H1 (cell line): ENCODE data around the gene CMIP. TPM values are rescaled to one million over a fixed set of nuclear protein-coding genes. Genes with fewer than 3 reads are reported as not detected.

Experiments used
- CTCF ChIA-PET: fragments of 300-600 bp; sonication (Branson Sonifier 250); formaldehyde crosslinking; loops from one replicate; lab custom pipeline; 2021; ENCODE audit not compliant: partially characterized antibody; lab: Charles Lee
- POLR2A ChIA-PET: fragments of 300-600 bp; sonication (Branson Sonifier 250); formaldehyde crosslinking; loops from one replicate; lab custom pipeline; 2021; ENCODE audit warnings: inconsistent platforms; ENCODE audit not compliant: partially characterized antibody; lab: Charles Lee
- DNase-seq, 2 experiments: peaks; one replicate each; pipeline versions ENCODE4 v3.0.0 to v3.0.0-alpha.2; 2010 to 2022; ENCODE audit warnings: low spot score in 2 of 2, low read depth in 1 of 2, mixed read lengths in 1 of 2
- FAIRE-seq: peaks from 2 replicates; lab custom pipeline; 2011; peaks lifted over from hg19 to GRCh38; lab: Jason Lieb, UNC
- H2AFZ ChIP-seq: 2 replicates; pipeline ENCODE4 v1.8.1; 2012; ENCODE audit warnings: low read length, inconsistent platforms
- H2AK5ac ChIP-seq: 2 replicates; pipeline ENCODE4 v1.6.1; 2013; ENCODE audit warnings: low read depth, low read length
- H2BK120ac ChIP-seq: replicated peaks from 2 replicates; pipeline ENCODE3; 2013; ENCODE audit warnings: low read depth, low read length, inconsistent platforms
- H2BK12ac ChIP-seq: 2 replicates; pipeline ENCODE4 v1.6.1; 2013; ENCODE audit warnings: low read depth, low read length
- H2BK15ac ChIP-seq: 2 replicates; pipeline ENCODE4 v1.6.1; 2013; ENCODE audit warnings: low read length
- H2BK20ac ChIP-seq: 2 replicates; pipeline ENCODE4 v1.6.1; 2013; ENCODE audit warnings: low read length
- H2BK5ac ChIP-seq: 2 replicates; pipeline ENCODE4 v1.6.1; 2013; ENCODE audit warnings: low read depth, low read length
- H3K14ac ChIP-seq: 2 replicates; pipeline ENCODE4 v1.6.1; 2013; ENCODE audit warnings: inconsistent platforms; ENCODE audit not compliant: insufficient read length
- H3K18ac ChIP-seq: 2 replicates; pipeline ENCODE4 v1.6.1; 2013; ENCODE audit warnings: low read length; ENCODE audit errors: extremely low read depth
- H3K23ac ChIP-seq: 2 replicates; pipeline ENCODE4 v1.6.1; 2013; ENCODE audit warnings: inconsistent platforms; ENCODE audit not compliant: insufficient read length
- H3K23me2 ChIP-seq: 2 replicates; pipeline ENCODE4 v1.6.1; 2013; ENCODE audit warnings: low read depth, low read length
- H3K27ac ChIP-seq: 2 replicates; pipeline ENCODE4 v1.6.1; 2011; ENCODE audit warnings: low read depth, low read length, inconsistent platforms
- H3K27me3 ChIP-seq, 4 experiments: replicated peaks in 1 of 4; 1 replicate in 1 of 4; 2 replicates in 3 of 4; pipeline versions ENCODE4 v1.6.1 to v1.8.1; 2011 to 2013; ENCODE audit warnings: low read length in 3 of 4, mild to moderate bottlenecking in 3 of 4, inconsistent platforms in 2 of 4, mixed read lengths in 2 of 4, moderate library complexity in 1 of 4; ENCODE audit not compliant: control insufficient read depth in 3 of 4, insufficient read depth in 3 of 4; ENCODE audit errors: extremely low read depth in 1 of 4
- H3K36me3 ChIP-seq, 4 experiments: 2 replicates each; pipeline versions ENCODE4 v1.6.1 to v1.8.1; 2011 to 2013; ENCODE audit warnings: mild to moderate bottlenecking in 4 of 4, low read length in 3 of 4, moderate library complexity in 2 of 4, control low read depth in 1 of 4, inconsistent platforms in 1 of 4; ENCODE audit not compliant: insufficient read depth in 4 of 4, control insufficient read depth in 2 of 4
- H3K4ac ChIP-seq: replicated peaks from 2 replicates; pipeline ENCODE3; 2013; ENCODE audit warnings: low read length, low read depth, mixed read lengths, inconsistent platforms; ENCODE audit not compliant: insufficient read length
- H3K4me1 ChIP-seq, 4 experiments: replicated peaks in 1 of 4; 1 replicate in 1 of 4; 2 replicates in 3 of 4; pipeline versions ENCODE4 v1.6.1 to v1.8.1; 2011 to 2013; ENCODE audit warnings: low read length in 3 of 4, inconsistent platforms in 2 of 4, mixed read lengths in 1 of 4; ENCODE audit not compliant: insufficient read depth in 4 of 4, control insufficient read depth in 3 of 4
- H3K4me2 ChIP-seq, 2 experiments: 2 replicates each; pipeline versions ENCODE4 v1.6.1 to v1.8.1; 2011 to 2013; ENCODE audit warnings: low read depth in 2 of 2, low read length in 2 of 2, control low read depth in 1 of 2, inconsistent platforms in 1 of 2, mild to moderate bottlenecking in 1 of 2; ENCODE audit not compliant: insufficient read depth in 1 of 2
- H3K4me3 ChIP-seq, 4 experiments: fragments of 200-600, 300-600 bp in 1 of 4; sonication (generic), shearing (Covaris generic), sonication (Bioruptor Twin) in 1 of 4; 2 replicates each; pipeline versions ENCODE4 v1.5.1 to v1.8.1; 2011 to 2016; ENCODE audit warnings: low read length in 4 of 4, low read depth in 3 of 4, control low read depth in 2 of 4, inconsistent platforms in 2 of 4, mild to moderate bottlenecking in 2 of 4, mixed read lengths in 1 of 4, moderate library complexity in 1 of 4; ENCODE audit not compliant: insufficient read depth in 2 of 4; ENCODE audit errors: extremely low read depth in 1 of 4
- H3K56ac ChIP-seq: replicated peaks from 2 replicates; pipeline ENCODE3; 2013; ENCODE audit warnings: low read depth, mild to moderate bottlenecking, mixed read lengths, low read length, inconsistent platforms; ENCODE audit not compliant: insufficient read length
- H3K79me1 ChIP-seq: 2 replicates; pipeline ENCODE4 v1.6.1; 2013; ENCODE audit warnings: low read depth, low read length, control low read depth
- H3K79me2 ChIP-seq, 2 experiments: 2 replicates each; pipeline versions ENCODE4 v1.6.1 to v1.8.1; 2012 to 2013; ENCODE audit warnings: low read length in 2 of 2, mild to moderate bottlenecking in 2 of 2, inconsistent platforms in 1 of 2; ENCODE audit not compliant: insufficient read depth in 2 of 2, control insufficient read depth in 1 of 2
- H3K9ac ChIP-seq, 4 experiments: replicated peaks in 1 of 4; 1 replicate in 1 of 4; 2 replicates in 3 of 4; pipeline versions ENCODE4 v1.6.1 to v1.8.1; 2011 to 2013; ENCODE audit warnings: low read depth in 3 of 4, low read length in 3 of 4, control low read depth in 2 of 4, mild to moderate bottlenecking in 2 of 4, moderate library complexity in 2 of 4, inconsistent platforms in 1 of 4; ENCODE audit errors: extremely low read depth in 1 of 4
- H3K9me3 ChIP-seq, 2 experiments: 2 replicates each; pipeline versions ENCODE4 v1.6.1 to v1.8.1; 2012 to 2013; ENCODE audit warnings: mild to moderate bottlenecking in 2 of 2, moderate library complexity in 2 of 2, control low read depth in 1 of 2, inconsistent platforms in 1 of 2, low read depth in 1 of 2, low read length in 1 of 2, mixed read lengths in 1 of 2; ENCODE audit not compliant: insufficient read depth in 2 of 2
- H4K20me1 ChIP-seq, 2 experiments: replicated peaks in 1 of 2; 2 replicates each; pipeline versions ENCODE3 to v1.8.1; 2011 to 2013; ENCODE audit warnings: inconsistent platforms in 2 of 2, low read length in 2 of 2, mild to moderate bottlenecking in 1 of 2; ENCODE audit not compliant: insufficient read depth in 2 of 2, control insufficient read depth in 1 of 2
- H4K5ac ChIP-seq: 2 replicates; pipeline ENCODE4 v1.6.1; 2013; ENCODE audit warnings: low read length, low read depth, mixed read lengths, inconsistent platforms; ENCODE audit not compliant: insufficient read length
- H4K8ac ChIP-seq: 2 replicates; pipeline ENCODE4 v1.8.0; 2013; ENCODE audit warnings: mild to moderate bottlenecking, moderate library complexity, low read length, inconsistent platforms; ENCODE audit not compliant: insufficient read depth; ENCODE audit errors: extremely low read depth
- H4K91ac ChIP-seq: replicated peaks from 2 replicates; pipeline ENCODE3; 2013; ENCODE audit warnings: low read length, mixed read lengths, inconsistent platforms; ENCODE audit not compliant: insufficient read length
- ATF2 ChIP-seq: IDR thresholded peaks from 2 replicates; pipeline ENCODE4 v1.6.1; 2012; ENCODE audit warnings: low read length, inconsistent platforms
- CEBPB ChIP-seq: IDR thresholded peaks from 2 replicates; pipeline ENCODE4 v1.6.1; 2012; ENCODE audit warnings: low read depth, low read length
- CHD2 ChIP-seq: IDR thresholded peaks from 2 replicates; pipeline ENCODE4 v1.6.1; 2012; ENCODE audit warnings: low read length, improper control_type of control experiment
- CTBP2 ChIP-seq: IDR thresholded peaks from 2 replicates; pipeline ENCODE4 v1.7.0; 2011; ENCODE audit warnings: borderline replicate concordance, mild to moderate bottlenecking, moderate library complexity, mixed read lengths, low read length; ENCODE audit not compliant: insufficient read depth, insufficient read length
- EZH2 ChIP-seq: fragments of 200-600 bp; sonication (generic); IDR thresholded peaks from 2 replicates; pipeline ENCODE4 v1.7.1; 2012; ENCODE audit warnings: low read depth, mild to moderate bottlenecking, moderate library complexity, low read length, inconsistent platforms; ENCODE audit not compliant: severe bottlenecking
- POLR2A ChIP-seq, 2 experiments: IDR thresholded peaks; 1 replicate in 1 of 2; 2 replicates in 1 of 2; pipeline ENCODE4 v1.6.1; 2011; ENCODE audit warnings: low read depth in 2 of 2, low read length in 2 of 2, mild to moderate bottlenecking in 2 of 2; ENCODE audit errors: control extremely low read depth in 1 of 2
- SAP30 ChIP-seq: fragments of 300-600 bp; sonication (generic); IDR thresholded peaks from 2 replicates; pipeline ENCODE4 v1.7.1; 2012; ENCODE audit warnings: low read length, moderate library complexity, mild to moderate bottlenecking, inconsistent platforms; ENCODE audit not compliant: insufficient read depth, insufficient replicate concordance
- SUZ12 ChIP-seq: fragments of 200-600 bp; sonication (generic); IDR thresholded peaks from 2 replicates; pipeline ENCODE4 v1.6.1; 2012; ENCODE audit warnings: mild to moderate bottlenecking, inconsistent platforms, low read length, moderate library complexity, mixed read lengths
- TBP ChIP-seq: IDR thresholded peaks from 2 replicates; pipeline ENCODE4 v1.6.1; 2011; ENCODE audit warnings: low read depth, low read length, improper control_type of control experiment
- TCF12 ChIP-seq: IDR thresholded peaks from 2 replicates; pipeline ENCODE4 v1.6.1; 2011; ENCODE audit warnings: low read depth, mild to moderate bottlenecking, low read length
- TEAD4 ChIP-seq: IDR thresholded peaks from 2 replicates; pipeline ENCODE4 v1.6.1; 2012; ENCODE audit warnings: low read depth, low read length, inconsistent platforms, mixed read lengths
- YY1 ChIP-seq: IDR thresholded peaks from 2 replicates; pipeline ENCODE4 v1.6.1; 2011; ENCODE audit warnings: low read depth, mild to moderate bottlenecking, low read length
- WGBS, 2 experiments: shearing (Covaris generic) in 1 of 2; methylation state at CpG; one replicate each; pipeline versions ENCODE4 v1.1.6 to v1.1.7; 2013 to 2015; ENCODE audit warnings: low lambda C conversion rate in 2 of 2, mixed read lengths in 2 of 2, inconsistent platforms in 1 of 2, low coverage in 1 of 2, missing lambda C conversion rate in 1 of 2; ENCODE audit not compliant: insufficient replicate concordance in 2 of 2, insufficient coverage in 1 of 2, insufficient read length in 1 of 2; ENCODE audit errors: extremely low coverage in 1 of 2, missing lambda C conversion rate in 1 of 2; 5-methylcytosine and 5-hydroxymethylcytosine counted together
- polyA plus RNA-seq, 7 experiments: library from polyadenylated mRNA; depleted of rRNA in 3 of 7; stranded (reverse) in 5 of 7; unstranded in 2 of 7; fragments of >200 nt in 5 of 7; fragments of 200-250 nt in 2 of 7; gene quantifications; 1 replicate in 5 of 7; 2 replicates in 1 of 7; 4 replicates in 1 of 7; pipeline versions ENCODE4 v1.2.1 to v1.2.3, GENCODE V29; 2011 to 2013; ENCODE audit warnings: missing spikeins in 2 of 7, mixed read lengths in 2 of 7
- total RNA-seq: library from RNA; stranded (reverse); fragmentation: NEBNext Ultra II Directional; extraction: Animal tissue kit (Norgen Biotek cat#: 25700); gene quantifications from 2 replicates; pipeline ENCODE4 v1.2.1, GENCODE V29; 2021

The CMIP gene
- total and polyA plus RNA-seq, 2 of the 8 experiments (the other 6 are each of a cell fraction or from before 2014, with no cell fraction given), result 7.9 to 53.2 TPM

- WGBS, 2 experiments, result 97% methylated on average over 9 of the region's 9 CpGs; no CpG with 5 or more reads in 1 of the 2 experiments
Measured at GRCh38 chr16:81595629-81596292, 151.2 kb downstream of the CMIP start.

More at GRCh38 chr16:81595629-81596292, 151.2 kb downstream of the CMIP start:
- Histone ChIP-seq H4K5ac (no peak overlapping the region), H3K4me1 (peaks cover 0 to 5% (median 4%) of the 10 kb centered on the region in 4 experiments; a peak in 4 of 7 replicates), H3K27me3 (no peaks in the 10 kb centered on the region), H3K9me3 (no peaks in the 10 kb centered on the region), H3K23me2 (no peaks in the 10 kb centered on the region), H4K20me1 (peaks cover 11 to 23% of the 10 kb centered on the region in 2 experiments)
- ChIA-PET POLR2A (no interaction called here), CTCF (interaction anchor here (0.6 to 4.4 kb wide), 4 partner anchors 15 to 130 kb away, joined by 3 to 35 read pairs (median 4); no protein-coding TSS in a partner anchor)
- TF ChIP-seq ATF2, result no peak
- no peak for TF ChIP-seq TEAD4
- no peak for TF ChIP-seq YY1
- TF ChIP-seq CEBPB, result no peak
- no peak for TF ChIP-seq SAP30
- no peak for TF ChIP-seq TCF12
- no peak for TF ChIP-seq EZH2
- TF ChIP-seq TBP, result no peak
- TF ChIP-seq SUZ12, result no peak
- no peak for TF ChIP-seq CTBP2
- no peak for TF ChIP-seq CHD2
- TF ChIP-seq POLR2A (IDR thresholded peaks at IDR 0.05; ENCODE audit: control extremely low read depth in 1 of 2, low read depth in 2 of 2, low read length in 2 of 2), result no peak
- TF ChIP-seq, all 59 proteins: peak for 0
- Histone ChIP-seq H3K4me2 (no peak overlapping the region), H3K79me1 (peaks cover 7% of the 10 kb centered on the region; the same call in 1 of the 2 replicates), H2AK5ac (no peak overlapping the region), H3K27ac (no peak overlapping the region), H2BK12ac (no peak overlapping the region), H3K4me3 (no peak overlapping the region), H3K4ac (no peak overlapping the region), H3K56ac (no peak overlapping the region), H3K9ac (no peak overlapping the region), H2BK120ac (no peak overlapping the region), H2BK20ac (no peak overlapping the region), H4K91ac (no peak overlapping the region), H3K14ac (no peak overlapping the region), H2BK15ac (no peak overlapping the region), H3K79me2 (peaks cover 0 to 41% of the 10 kb centered on the region in 2 experiments; a peak in 3 of 4 replicates), H3K18ac (no peak overlapping the region), H3K36me3 (no peaks in the 10 kb centered on the region), H2AFZ (no peak overlapping the region), H2BK5ac (no peak overlapping the region), H4K8ac (no peak overlapping the region), H3K23ac (no peak overlapping the region)
- FAIRE-seq (no peak), DNase-seq (no peak)
